Kidney glomerular epithelial cell (primary cell): Measurements from ENCODE around the gene GALNT9.

ENCODE experiments used
- DNase-seq: peaks from one replicate; lab custom pipeline; 2025; lab: John Stamatoyannopoulos, UW

The GALNT9 gene

DNA sequence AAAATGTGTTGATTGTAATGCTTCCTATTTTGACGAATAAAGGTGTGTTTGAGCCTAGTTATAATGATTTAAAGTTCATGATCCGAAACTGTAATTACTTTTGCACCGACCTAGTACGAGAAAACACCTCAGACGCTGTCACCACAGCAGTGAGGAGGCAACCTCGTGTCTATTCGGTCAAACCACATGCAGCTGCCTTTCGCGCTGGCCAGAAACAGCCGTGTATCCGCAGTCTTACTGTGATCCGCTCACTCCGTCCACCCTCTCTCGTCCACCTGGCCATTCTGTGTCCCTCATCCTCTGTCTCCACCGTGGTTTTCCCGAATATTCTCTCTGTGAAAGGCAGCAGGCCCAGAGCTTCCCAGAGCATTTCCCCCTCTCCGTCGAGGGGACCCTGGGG lies 118.1 kb downstream of the GALNT9 start:
- no peak for DNase-seq

DNA sequence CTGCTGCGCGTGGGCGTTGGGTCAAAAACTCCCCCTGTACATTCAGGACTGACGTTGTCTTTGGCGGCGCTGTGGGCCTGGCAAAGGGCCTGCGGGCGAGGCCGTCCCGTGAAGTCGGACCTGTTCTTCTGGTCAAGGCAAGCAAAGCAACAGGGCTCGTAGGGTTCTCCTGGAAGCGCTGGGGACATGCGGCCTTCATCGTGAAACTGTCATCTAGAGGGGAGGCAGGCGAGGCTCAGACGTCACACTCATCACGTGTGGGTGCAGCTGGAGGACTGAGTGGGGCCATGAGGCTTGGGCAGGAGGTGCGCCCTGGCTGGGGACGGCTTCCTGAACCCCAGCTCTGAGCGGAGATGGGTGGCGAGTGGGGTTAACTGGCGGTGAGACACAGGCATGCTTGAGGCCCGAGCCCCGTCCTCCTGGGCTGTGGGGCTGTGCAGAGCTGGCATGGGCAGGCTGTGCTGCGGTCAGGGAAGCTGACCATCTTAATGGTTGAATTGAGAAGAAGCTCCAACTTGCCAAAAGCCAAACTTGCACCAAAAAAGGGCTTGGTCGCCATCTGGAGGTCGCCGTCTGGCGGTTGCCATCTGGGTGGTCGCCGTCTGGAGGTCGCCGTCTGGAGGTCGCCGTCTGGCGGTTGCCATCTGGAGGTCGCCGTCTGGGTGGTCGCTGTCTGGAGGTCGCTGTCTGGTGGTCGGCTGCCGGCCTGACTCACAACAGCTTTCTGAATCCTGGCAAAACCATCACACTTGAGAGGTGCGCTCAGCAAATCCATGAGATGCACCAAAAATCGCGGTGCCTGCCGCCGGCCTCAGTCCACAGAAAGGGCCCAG lies 119.0 kb downstream of the GALNT9 start:
- no peak for DNase-seq

DNA sequence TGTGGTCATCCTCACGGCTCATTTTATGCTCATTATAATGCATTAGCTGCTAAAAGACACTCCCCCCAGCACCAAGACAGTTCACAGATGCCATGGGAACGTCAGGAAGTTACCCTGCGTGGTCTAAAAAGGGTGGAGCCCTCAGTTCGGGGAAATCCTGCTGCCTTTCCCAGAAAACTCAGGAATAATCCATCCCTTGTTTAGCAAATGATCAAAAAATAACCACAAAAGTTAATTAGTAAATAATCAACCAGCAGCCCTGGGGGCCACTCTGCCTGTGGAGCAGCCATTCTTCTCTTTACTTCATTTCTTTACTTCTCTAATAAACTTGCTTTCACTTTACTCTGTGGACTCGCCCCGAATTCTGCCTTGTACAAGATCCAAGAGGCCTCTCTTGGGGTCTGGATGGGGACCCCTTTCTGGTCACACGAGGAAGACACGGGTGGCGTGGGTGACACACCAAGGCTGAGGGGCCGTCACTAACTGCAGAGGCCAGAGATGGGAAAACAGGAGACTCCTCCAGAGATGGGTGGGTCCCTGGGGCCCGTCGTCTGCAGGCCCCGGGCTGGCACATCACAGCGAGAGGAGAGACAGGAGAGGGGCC lies 119.7 kb downstream of the GALNT9 start:
- no peak for DNase-seq

DNA sequence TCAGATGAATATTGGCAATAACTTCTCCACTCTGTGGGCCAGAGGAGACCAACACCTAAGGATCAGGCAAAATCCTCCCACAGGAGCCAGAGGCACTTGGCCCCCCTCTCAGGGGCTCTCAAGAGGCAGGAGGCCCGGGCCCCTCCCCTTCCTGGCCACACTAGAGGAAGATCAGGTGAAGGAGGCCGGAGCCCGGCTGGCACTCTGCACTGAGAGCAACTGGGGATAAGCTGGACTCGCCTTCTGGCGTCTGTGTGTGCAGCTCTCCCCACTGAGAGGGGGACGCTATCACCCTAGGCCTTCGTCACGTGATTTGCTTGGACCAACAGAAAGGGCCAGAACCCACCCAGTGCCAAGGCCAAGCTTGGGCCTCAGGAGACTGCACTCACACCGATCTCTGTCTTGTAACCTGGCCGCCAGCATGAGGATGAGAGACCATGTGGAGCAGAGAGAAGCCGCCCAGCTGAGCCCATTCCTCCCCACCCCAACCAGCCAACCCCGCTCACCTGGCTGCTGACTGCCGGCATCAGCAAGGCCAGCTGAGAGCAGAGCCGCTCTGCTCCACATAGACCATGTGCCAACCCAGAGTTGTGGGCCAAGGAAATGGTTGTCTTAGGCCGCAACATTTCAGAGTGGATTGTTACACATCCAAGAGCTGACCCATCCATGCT lies 121.1 kb downstream of the GALNT9 start:
- no peak for DNase-seq

DNA sequence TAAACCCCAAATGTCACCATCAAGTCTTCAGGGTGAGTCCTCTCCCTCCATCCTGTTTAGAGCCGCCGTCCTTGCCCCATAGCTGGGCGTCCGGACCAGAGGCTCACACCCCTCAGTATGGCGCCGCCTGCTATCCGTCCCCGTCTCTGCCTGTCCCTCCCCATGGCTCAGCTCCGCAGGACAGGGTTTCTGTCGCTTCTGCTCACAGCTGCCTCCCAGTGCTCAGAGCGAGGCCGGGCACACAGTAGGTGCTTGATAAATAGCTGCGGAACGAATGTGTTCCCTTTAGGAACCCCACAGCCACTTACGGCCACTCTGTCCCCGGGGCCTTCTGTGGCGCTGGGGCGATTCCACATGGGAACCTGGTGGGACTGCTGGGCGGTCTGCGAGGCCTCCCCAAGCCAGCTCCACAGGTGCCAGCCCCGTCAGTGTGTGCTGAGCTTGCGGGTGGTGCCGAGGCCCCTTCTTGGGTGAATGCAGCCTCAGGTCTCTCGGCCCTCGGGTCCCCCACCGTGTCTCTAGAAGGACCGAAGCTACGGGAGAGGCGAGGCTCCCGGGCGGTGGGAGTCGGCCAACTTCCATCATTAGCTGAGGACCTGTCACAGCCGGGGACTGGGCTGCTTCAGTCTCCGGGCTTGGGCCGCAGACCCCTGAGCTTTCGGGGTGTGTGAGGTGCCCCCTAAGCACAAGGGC lies 122.2 kb downstream of the GALNT9 start:
- DNase-seq, result no peak

DNA sequence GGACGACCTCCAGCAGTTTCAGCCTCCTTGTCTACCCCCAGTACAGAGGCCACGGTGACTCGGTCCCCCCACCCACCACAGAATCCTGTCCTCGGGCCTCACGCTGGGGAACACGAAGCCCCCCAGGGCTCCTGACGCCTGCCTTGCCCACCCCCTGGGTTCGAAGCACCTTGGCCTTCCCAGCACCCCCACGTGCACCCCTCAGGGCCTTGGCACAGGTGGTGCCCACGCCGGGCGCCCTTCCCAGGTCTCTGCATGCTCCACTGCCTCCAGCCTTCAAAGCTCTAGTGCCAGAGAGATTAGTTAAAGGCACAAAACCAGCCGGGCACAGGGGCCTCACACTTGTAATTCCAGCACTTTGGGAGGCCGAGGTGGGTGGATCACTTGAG lies 123.3 kb downstream of the GALNT9 start:
- DNase-seq, result no peak

DNA sequence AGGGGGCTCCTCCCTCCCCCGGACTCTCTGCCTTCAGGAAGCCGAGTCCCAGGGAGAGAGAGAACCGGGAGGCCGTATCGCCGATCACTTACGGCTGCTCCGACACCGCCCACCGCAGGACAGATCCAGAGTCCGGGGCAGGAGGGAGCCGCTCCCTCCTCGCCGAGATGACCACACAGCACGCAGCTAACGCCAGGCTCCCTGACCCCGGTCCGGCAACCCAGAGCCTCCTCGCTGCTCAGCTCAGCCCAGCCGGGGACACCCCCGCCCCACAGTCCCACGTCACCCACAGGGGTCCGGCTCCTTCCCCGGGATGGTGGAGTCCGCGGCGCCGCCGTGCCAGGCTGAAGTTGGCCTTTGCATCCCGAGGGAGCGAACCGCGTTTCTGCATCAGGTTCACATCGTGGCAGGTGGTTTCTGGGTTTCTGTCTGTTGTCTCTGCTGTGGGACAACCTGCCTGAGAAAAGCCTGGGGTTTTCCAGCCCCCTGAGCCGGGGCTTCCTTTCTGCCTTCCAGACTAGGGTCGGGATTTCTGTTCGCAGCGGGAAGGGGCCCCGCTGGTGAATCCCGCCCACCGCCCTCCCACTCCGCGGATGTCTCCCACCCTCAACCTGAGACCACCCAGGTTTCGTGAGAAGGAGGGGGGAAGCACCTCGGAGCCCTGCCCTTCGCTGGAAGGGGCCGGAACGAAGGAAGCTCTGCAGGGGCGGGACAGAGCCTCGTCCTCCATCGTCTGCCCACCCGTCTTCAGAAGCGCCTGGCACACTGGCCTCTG lies 123.9 kb downstream of the GALNT9 start:
- DNase-seq, result no peak

DNA sequence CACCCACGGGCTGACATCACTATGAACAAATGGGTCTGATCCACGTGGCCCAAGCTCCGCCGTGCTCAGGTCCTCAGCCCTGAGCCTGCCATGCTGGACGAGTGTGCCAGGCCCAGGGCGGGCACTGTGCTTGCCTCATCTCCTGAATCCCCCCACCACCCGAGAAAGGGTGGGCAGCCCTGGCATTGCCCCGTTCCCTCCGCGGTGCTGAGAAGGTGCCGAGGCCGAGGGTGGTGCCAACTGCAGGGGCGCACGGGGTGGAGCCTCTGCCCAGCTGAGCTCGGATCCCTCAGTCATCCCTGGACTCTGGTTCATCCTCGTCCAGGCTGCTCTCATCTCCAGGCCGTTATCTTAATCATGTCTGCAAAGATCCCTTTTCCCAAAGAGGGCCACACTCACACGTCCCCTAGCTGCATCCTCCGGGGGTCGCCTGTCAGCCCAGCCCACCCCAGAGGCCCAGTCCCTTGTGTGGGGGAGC lies 124.6 kb downstream of the GALNT9 start:
- no peak for DNase-seq

DNA sequence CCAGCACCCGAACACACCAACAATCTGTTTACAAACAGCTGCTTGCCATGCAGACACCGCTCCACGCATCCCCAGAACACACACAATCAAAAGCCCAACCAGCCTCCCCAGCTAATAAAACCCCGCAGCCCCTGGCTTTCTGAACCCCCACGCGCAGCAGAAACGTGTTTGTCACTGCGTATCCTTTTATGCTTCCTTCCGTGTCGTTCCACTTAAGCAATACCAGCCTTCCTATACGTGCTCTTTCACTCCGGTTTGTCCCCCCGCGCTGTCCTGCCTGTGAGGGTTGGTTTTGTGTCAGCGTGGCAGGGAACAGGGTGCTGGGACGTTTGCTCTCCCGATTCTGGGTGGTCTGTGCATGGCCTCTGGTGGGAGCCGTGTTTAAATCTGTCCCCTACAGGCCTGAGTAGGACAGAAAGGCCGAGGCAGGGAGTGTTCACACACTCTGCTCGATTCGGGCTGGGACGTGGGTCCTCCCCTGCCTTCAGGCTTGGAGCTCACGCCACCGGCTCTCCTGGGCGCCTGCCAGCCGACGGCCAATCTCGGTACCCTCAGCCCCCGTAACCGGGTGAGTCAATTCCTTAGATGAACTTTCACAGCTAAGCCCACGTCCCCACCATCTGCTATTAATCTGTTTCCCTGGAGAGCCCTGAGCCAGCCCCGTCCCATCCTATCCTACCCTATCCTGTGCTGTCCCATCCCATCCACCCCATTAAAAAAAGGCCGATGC lies 125.2 kb downstream of the GALNT9 start:
- DNase-seq, result no peak

DNA sequence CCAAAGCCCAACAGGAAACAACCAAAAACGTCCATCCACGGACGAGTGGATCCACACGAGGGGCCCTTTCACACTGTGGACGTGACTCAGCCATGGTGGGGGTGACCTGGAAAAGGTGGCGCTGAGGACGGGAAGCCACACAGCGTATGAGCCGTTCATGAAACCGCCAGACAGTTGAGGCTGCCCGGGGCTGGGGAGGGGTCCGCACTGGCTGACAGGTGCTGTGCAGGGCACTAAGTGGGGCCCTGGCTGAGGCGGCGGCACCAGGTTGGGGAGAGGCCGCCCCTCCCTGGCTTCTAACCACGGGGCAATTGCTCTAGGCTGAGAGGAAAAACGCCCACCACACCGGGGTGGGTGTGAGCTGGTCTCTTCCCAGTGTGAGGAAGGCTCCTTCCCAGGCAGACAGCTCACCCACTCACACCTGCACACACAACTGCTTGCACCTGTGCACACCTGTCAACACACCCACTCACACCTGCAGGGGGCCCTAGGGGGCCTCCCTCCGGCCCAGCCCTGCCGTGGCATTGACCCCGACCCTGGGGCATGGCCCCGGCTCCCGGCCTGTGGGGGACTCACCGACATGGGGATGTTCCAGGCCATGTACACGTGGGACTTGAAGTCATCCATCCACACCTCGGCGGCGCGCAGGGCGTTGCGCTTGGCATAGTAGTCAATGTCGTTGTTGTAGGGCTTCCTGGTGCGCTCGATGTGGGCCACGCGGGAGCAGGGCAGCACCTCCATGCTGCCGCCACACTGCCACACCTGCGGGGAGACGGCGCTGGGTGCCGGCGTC lies 126.3 kb downstream of the GALNT9 start:
- DNase-seq, result no peak

DNA sequence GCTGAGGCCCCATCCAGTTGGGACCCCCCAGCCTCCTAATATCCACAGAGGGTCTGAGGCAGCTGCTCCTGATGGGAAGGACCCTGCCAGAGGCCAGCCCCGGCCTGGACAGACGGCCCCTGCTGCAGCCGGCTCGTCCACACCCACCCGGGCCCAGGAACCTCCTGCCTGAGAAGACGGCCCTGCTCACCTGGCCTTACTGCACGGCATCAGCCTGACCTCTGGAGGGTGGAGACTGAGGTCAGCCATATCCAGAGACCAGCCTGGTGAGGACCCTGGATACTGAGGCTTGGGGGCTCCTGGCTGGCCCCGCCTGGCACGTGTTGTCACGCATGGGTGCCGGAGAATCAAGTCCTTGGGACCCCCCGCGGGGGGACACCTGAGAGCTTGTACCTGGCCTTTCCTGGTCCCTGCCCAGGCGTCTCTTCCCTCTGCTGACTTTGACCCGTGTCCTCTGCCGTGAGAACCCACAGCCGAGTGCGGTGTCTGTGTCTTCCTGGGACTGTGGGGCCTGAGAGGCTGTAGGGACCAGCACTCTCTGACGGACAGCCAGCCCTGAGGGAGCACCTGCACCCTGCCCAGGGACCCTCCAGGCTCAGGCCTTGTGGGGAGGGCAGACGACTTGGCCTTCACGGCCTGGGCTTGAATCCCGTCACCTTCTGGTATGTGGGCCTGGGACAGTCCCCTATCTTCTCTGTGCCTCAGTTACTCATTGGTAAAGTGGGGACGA lies 127.8 kb downstream of the GALNT9 start:
- DNase-seq, result no peak

DNA sequence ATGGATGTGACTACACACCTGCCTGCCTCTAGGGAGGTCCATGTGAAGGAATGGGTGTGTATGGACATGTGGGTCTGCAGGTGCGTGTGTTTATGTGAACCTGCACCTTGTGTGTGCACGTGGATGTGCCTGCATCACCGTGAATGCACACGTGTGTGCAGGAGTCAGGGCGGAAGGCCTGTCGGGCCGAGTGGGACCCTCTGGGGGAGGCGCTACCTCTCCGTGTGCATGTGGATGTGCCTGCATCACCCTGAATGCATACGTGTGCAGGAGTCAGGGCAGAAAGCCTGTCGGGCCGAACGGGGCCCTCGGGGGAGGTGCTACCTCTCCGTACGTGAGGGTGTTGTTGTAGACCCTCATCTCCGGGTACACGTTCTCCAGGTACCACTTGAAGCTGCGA lies 128.6 kb downstream of the GALNT9 start:
- DNase-seq, result no peak

DNA sequence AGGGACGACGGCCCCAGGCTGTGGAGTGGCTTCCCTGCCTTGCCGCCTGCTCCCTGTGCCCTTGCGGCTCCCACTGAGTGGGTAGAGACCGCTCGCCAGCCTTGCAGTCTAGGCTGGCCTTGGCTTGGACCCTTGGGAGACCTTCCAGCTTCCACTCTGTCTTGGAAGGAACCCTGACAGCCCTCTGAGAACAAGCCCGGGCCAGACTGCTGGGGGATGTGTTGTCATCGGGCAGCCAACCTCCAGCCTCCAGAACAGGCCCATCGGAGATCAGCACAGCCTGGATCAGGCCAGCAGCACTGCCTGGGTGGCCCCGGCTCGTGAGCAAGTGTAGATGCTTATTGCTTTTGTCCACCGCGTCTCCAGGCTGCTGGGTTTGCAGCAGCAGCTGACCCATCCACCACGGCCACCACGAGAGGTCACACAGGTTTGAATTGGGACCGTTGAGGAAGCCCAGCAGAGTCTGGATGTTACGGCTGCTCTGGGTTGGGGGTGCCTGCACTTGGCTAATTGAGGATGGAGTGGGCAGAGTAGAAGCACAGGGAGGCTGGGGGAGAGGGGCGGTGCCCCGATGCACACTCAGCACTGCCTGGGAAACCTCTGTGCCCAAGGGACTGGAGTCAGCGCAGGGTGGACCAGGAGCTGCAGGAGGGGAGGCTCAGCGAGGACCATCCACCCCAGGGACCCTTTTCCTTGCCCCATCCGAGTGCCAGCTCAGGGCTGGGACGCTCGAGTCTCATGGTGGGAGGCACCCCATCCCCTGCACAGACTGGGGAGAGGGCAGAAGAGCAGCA lies 129.7 kb downstream of the GALNT9 start:
- no peak for DNase-seq

DNA sequence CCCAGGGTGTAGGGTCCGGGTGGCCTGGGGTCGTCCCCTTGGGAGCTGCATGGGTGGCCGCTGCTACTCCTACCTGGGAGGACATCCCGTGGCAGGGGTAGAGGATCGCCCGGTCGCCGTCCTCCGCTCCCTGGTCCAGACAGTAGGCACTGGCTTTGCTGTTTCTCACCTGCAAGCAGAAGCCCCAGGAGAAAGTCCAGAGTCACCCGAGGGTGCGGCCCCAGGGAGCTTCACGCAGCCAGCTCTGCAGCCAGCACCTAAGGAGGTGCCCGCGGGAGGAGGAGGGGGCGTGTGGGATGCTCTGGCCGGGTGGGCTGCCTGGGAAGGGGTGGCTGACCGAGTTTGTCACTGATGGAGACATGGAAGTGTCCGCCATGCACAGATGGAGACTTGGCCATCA lies 130.3 kb downstream of the GALNT9 start:
- no peak for DNase-seq

DNA sequence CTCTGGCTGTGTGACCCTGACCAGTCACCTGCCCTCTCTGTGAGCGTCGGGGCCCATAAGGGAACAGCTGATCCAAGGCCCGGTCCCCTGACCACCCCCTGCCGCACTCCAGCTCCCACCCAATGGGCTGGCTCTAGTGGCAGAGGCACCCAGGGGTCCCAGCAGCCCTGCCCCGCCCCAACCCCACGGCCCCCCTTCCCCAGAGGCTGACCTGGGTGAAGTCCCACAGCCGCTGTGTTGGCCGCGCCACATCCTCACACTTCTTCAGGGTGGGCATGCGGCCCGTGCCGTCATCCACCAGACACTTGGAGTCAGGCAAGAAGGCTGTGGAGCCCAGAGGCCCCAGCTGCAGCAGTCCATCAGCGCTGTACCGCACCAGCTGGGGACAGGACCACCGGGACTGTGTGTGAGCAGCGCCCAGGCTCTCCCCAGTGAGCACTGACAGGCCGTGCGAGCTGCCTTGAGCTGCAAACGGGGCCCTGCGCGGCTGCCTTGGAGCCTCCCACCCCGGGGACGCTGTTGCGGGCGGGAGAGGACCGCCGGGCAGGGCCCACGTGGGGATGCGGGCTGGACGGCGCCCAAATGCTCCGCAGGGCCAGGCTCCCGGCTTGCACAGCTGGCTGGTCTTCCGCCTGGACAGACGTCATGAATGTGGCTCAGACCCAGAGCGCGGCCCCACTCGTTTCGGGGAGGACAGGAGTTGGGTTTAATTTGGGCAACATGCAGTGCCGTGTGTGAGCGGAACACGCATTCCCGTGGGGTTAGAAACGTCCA lies 131.6 kb downstream of the GALNT9 start:
- no peak for DNase-seq

DNA sequence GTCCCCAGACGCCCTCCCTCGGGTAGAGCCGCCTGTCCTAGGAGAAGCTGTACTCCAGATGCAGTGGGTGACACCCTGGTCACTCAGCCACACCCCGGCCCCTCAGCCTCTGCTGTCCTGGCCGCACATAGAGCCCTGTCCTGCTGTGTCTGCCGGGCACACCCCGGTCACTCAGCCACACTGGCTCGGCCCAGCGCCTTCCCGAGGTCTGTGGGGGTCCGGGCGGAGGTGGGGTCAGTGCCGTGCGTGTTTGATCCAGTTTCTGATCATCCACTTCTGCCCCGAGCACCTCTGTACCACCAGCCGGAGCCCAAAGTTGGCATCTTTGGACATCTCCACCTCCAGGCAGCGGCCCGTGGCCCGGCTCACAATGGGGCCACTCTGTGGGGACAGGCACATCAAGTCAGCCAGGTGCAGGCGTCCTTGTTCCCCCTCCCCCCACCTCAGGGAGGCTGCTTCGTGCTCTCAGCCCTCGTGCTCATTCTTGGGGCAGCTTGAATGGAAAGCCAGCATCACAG lies 132.5 kb downstream of the GALNT9 start:
- DNase-seq, result no peak

DNA sequence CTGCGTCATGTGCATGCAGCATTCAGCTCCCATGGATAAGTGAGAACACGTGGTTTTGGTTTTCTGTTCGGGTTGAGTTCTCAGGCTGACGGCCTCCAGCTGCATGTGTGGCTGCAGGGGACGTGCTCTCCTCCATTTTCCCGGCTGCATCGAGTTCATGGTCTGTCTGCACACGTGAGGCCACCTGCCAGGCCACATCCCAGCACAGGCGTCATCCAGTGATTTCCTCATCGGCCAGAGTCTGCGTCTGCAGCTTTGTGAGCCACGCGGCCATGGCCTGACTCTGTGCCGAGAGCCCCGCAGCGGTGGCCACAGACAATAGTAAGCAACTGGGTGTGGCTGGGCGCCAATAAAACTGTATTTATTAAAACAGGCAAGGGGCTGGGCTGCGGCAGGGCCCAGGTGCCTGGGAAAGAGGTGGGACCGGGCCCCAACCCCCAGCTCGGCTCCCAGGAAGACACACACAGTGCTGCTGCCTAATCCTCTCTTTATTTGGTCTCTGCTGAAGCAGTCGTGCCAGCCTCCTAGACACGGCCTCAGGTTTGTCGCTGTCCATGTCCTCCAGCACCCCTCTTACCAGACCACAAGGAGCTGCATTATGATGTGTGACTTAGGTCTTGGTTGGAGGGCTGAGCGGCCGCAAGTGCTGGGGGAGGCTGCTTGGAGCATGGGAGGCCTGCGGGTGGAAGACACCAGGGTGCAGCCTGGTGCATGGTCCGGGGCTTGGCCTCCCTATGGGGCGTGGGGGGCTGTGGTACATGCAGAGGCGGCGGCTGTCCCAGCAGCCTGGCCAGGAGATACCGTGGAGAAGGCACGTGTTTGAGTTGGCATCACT lies 133.1 kb downstream of the GALNT9 start:
- no peak for DNase-seq
